Ramos (cell line): ENCODE data around the gene KLHL29.

ENCODE experiments used
- in situ Hi-C: fragments of 300-500 bp; cut with MboI; formaldehyde crosslinking; loops from one replicate; pipeline ENCODE4 v1.14.3; 2022; ENCODE audit warnings: low sequenced_read_pairs; ENCODE audit not compliant: unreplicated experiment

The KLHL29 gene

GRCh38 chr2:23538566-23538965 is 153.6 kb downstream of the KLHL29 start:
- in situ Hi-C loops = no loop called here

- in situ Hi-C loops = no loop called here
Measured at GRCh38 chr2:23540804-23541360, 155.9 kb downstream of the KLHL29 start.

GRCh38 chr2:23541503-23542229 is 156.7 kb downstream of the KLHL29 start:
- in situ Hi-C loops = no loop called here

GRCh38 chr2:23542230-23542789 is 157.3 kb downstream of the KLHL29 start:
- in situ Hi-C loops = no loop called here

GRCh38 chr2:23543302-23543701 is 158.3 kb downstream of the KLHL29 start:
- in situ Hi-C loops = no loop called here

GRCh38 chr2:23543728-23544127 is 158.7 kb downstream of the KLHL29 start:
- in situ Hi-C loops = no loop called here

GRCh38 chr2:23544589-23545295 is 159.8 kb downstream of the KLHL29 start:
- in situ Hi-C loops = no loop called here

- in situ Hi-C loops = no loop called here
Measured at GRCh38 chr2:23545396-23545795, 160.4 kb downstream of the KLHL29 start.

GRCh38 chr2:23545811-23546210 is 160.8 kb downstream of the KLHL29 start:
- in situ Hi-C loops = no loop called here

- in situ Hi-C loops = no loop called here
Measured at GRCh38 chr2:23546913-23547312, 161.9 kb downstream of the KLHL29 start.

GRCh38 chr2:23547725-23548124 is 162.7 kb downstream of the KLHL29 start:
- in situ Hi-C loops = no loop called here

GRCh38 chr2:23548143-23548769 is 163.3 kb downstream of the KLHL29 start:
- in situ Hi-C loops = no loop called here

- in situ Hi-C loops = no loop called here
Measured at GRCh38 chr2:23549051-23549450, 164.1 kb downstream of the KLHL29 start.

- in situ Hi-C loops = no loop called here
Measured at GRCh38 chr2:23549821-23550530, 165.0 kb downstream of the KLHL29 start.

- in situ Hi-C loops = no loop called here
Measured at GRCh38 chr2:23550553-23550952, 165.6 kb downstream of the KLHL29 start.

- in situ Hi-C loops = no loop called here
Measured at GRCh38 chr2:23551875-23552274, 166.9 kb downstream of the KLHL29 start.

GRCh38 chr2:23553561-23553960 is 168.6 kb downstream of the KLHL29 start:
- in situ Hi-C loops = no loop called here

GRCh38 chr2:23554054-23554697 is 169.2 kb downstream of the KLHL29 start:
- in situ Hi-C loops = no loop called here

- in situ Hi-C loops = no loop called here
Measured at GRCh38 chr2:23555944-23556343, 171.0 kb downstream of the KLHL29 start.

- in situ Hi-C loops = no loop called here
Measured at GRCh38 chr2:23556929-23557328, 171.9 kb downstream of the KLHL29 start.
